H9 (cell line): Measurements from ENCODE around the gene SLC14A1. TPM values are rescaled to one million over a fixed set of nuclear protein-coding genes. Genes with fewer than 3 reads are reported as not detected.

Source experiments
- DNase-seq: peaks from one replicate; pipeline ENCODE4 v3.0.0-alpha.2; 2017
- H2AFZ ChIP-seq: one replicate; pipeline ENCODE4 v1.6.1; 2013; ENCODE audit warnings: mild to moderate bottlenecking, low read length, control low read depth, moderate library complexity
- H2AK5ac ChIP-seq: 2 replicates; pipeline ENCODE4 v1.6.1; 2013; ENCODE audit warnings: low read length, control low read depth, mixed read lengths; ENCODE audit not compliant: insufficient read length
- H2BK120ac ChIP-seq: one replicate; pipeline ENCODE4 v1.6.1; 2013; ENCODE audit warnings: low read depth, mild to moderate bottlenecking, low read length, control low read depth, inconsistent platforms; ENCODE audit not compliant: poor library complexity, severe bottlenecking
- H2BK12ac ChIP-seq: 2 replicates; pipeline ENCODE4 v1.6.1; 2013; ENCODE audit warnings: low read length, control low read depth, mixed read lengths, low read depth; ENCODE audit not compliant: insufficient read length
- H2BK15ac ChIP-seq: 2 replicates; pipeline ENCODE4 v1.6.1; 2013; ENCODE audit warnings: low read depth, low read length, control low read depth
- H2BK20ac ChIP-seq: one replicate; pipeline ENCODE4 v1.6.1; 2013; ENCODE audit warnings: low read depth, mild to moderate bottlenecking, low read length, control low read depth, inconsistent platforms; ENCODE audit not compliant: poor library complexity, severe bottlenecking
- H2BK5ac ChIP-seq: 2 replicates; pipeline ENCODE4 v1.6.1; 2013; ENCODE audit warnings: low read length, control low read depth, mixed read lengths; ENCODE audit not compliant: insufficient read length
- H3K14ac ChIP-seq: 2 replicates; pipeline ENCODE4 v1.6.1; 2013; ENCODE audit warnings: low read length, control low read depth; ENCODE audit not compliant: insufficient read depth
- H3K18ac ChIP-seq: 2 replicates; pipeline ENCODE4 v1.6.1; 2013; ENCODE audit warnings: low read depth, mild to moderate bottlenecking, mixed read lengths, low read length, control low read depth; ENCODE audit not compliant: insufficient read length
- H3K23ac ChIP-seq: 2 replicates; pipeline ENCODE4 v1.6.1; 2013; ENCODE audit warnings: low read length, control low read depth, mixed read lengths, low read depth; ENCODE audit not compliant: insufficient read length
- H3K23me2 ChIP-seq: 2 replicates; pipeline ENCODE4 v1.6.1; 2013; ENCODE audit warnings: low read depth, mild to moderate bottlenecking, mixed read lengths, low read length, control low read depth; ENCODE audit not compliant: insufficient read length, poor library complexity, severe bottlenecking
- H3K27ac ChIP-seq: 2 replicates; pipeline ENCODE4 v1.5.1; 2013; ENCODE audit warnings: low read length, control low read depth, mixed read lengths, low read depth; ENCODE audit not compliant: insufficient read length
- H3K27me3 ChIP-seq: 2 replicates; pipeline ENCODE4 v1.6.1; 2013; ENCODE audit warnings: low read length, control low read depth, inconsistent platforms; ENCODE audit not compliant: insufficient read depth
- H3K4ac ChIP-seq: 2 replicates; pipeline ENCODE4 v1.6.1; 2013; ENCODE audit warnings: low read depth, mild to moderate bottlenecking, control low read depth, inconsistent platforms, low read length, moderate library complexity
- H3K4me1 ChIP-seq: 2 replicates; pipeline ENCODE4 v1.6.1; 2013; ENCODE audit warnings: low read length, control low read depth, inconsistent platforms; ENCODE audit not compliant: insufficient read depth
- H3K4me2 ChIP-seq: 2 replicates; pipeline ENCODE4 v1.6.1; 2013; ENCODE audit warnings: low read length, control low read depth, mixed read lengths; ENCODE audit not compliant: insufficient read length, insufficient read depth
- H3K56ac ChIP-seq: 2 replicates; pipeline ENCODE4 v1.6.1; 2013; ENCODE audit warnings: low read depth, mild to moderate bottlenecking, mixed read lengths, low read length, control low read depth; ENCODE audit not compliant: insufficient read length
- H3K79me1 ChIP-seq: 2 replicates; pipeline ENCODE4 v1.6.1; 2013; ENCODE audit warnings: low read depth, mild to moderate bottlenecking, moderate library complexity, low read length, control low read depth, inconsistent platforms; ENCODE audit not compliant: insufficient read depth, poor library complexity, severe bottlenecking
- H3K79me2 ChIP-seq: 2 replicates; pipeline ENCODE4 v1.6.1; 2013; ENCODE audit warnings: low read length, control low read depth, inconsistent platforms; ENCODE audit not compliant: insufficient read depth
- H3K9ac ChIP-seq: 2 replicates; pipeline ENCODE4 v1.6.1; 2013; ENCODE audit warnings: low read length, control low read depth, mixed read lengths; ENCODE audit not compliant: insufficient read length; ENCODE audit errors: extremely low read depth
- H3K9me3 ChIP-seq: one replicate; pipeline ENCODE4 v1.6.1; 2013; ENCODE audit warnings: low read depth, low read length, inconsistent platforms; ENCODE audit not compliant: control insufficient read depth
- H3T11ph ChIP-seq: one replicate; pipeline ENCODE4 v1.6.1; 2013; ENCODE audit warnings: mild to moderate bottlenecking, low read length, control low read depth, inconsistent platforms
- H4K20me1 ChIP-seq: one replicate; pipeline ENCODE4 v1.6.1; 2013; ENCODE audit not compliant: control insufficient read depth, insufficient read length, insufficient read depth
- H4K5ac ChIP-seq: 2 replicates; pipeline ENCODE4 v1.6.1; 2013; ENCODE audit warnings: low read depth, mild to moderate bottlenecking, mixed read lengths, low read length, control low read depth; ENCODE audit not compliant: insufficient read length
- H4K8ac ChIP-seq: replicated peaks from 2 replicates; pipeline ENCODE4 v1.6.1; 2013; ENCODE audit warnings: low read length, control low read depth, mixed read lengths, low read depth; ENCODE audit not compliant: insufficient read length
- H4K91ac ChIP-seq: 2 replicates; pipeline ENCODE4 v1.6.1; 2013; ENCODE audit warnings: low read depth, mild to moderate bottlenecking, moderate library complexity, mixed read lengths, low read length, control low read depth; ENCODE audit not compliant: insufficient read length
- H3K27ac Mint-ChIP-seq, 3 experiments: 2 replicates in 2 of 3; 3 replicates in 1 of 3; pipeline ENCODE4 v1.8.0; 2020 to 2021; ENCODE audit warnings: mixed read lengths in 3 of 3, mild to moderate bottlenecking in 1 of 3, moderate library complexity in 1 of 3
- H3K27me3 Mint-ChIP-seq: 2 replicates; pipeline ENCODE4 v1.8.0; 2021; ENCODE audit warnings: low read depth, mild to moderate bottlenecking, moderate library complexity, mixed read lengths
- H3K36me3 Mint-ChIP-seq, 3 experiments: 2 replicates in 2 of 3; 3 replicates in 1 of 3; pipeline ENCODE4 v1.8.0; 2020 to 2021; ENCODE audit warnings: low read depth in 3 of 3, mixed read lengths in 3 of 3; ENCODE audit not compliant: insufficient read depth in 1 of 3
- H3K4me1 Mint-ChIP-seq, 2 experiments: 2 replicates each; pipeline ENCODE4 v1.8.0; 2020; ENCODE audit warnings: mixed read lengths in 2 of 2
- H3K4me3 Mint-ChIP-seq, 2 experiments: 2 replicates in 1 of 2; 3 replicates in 1 of 2; pipeline ENCODE4 v1.8.0; 2020 to 2021; ENCODE audit warnings: mild to moderate bottlenecking in 2 of 2, mixed read lengths in 2 of 2, moderate library complexity in 1 of 2
- H3K9me3 Mint-ChIP-seq, 2 experiments: 2 replicates in 1 of 2; 3 replicates in 1 of 2; pipeline ENCODE4 v1.8.0; 2020; ENCODE audit warnings: mild to moderate bottlenecking in 2 of 2, mixed read lengths in 2 of 2, moderate library complexity in 1 of 2
- CTCF ChIP-seq: fragments of 200-600 bp; sonication (generic); conservative IDR thresholded peaks from 3 replicates; pipeline ENCODE4 v1.8.0; 2021; ENCODE audit warnings: antibody characterized with exemption, mild to moderate bottlenecking
- WGBS: extraction: QIAGEN DNeasy Blood & Tissue Kit; methylation state at CpG from one replicate; pipeline ENCODE4 v1.1.7; 2013; ENCODE audit warnings: missing lambda C conversion rate, low lambda C conversion rate, mixed read lengths; ENCODE audit not compliant: insufficient read length; ENCODE audit errors: extremely low coverage; 5-methylcytosine and 5-hydroxymethylcytosine counted together
- total RNA-seq: library from RNA; stranded (reverse); gene quantifications from 2 replicates; pipeline ENCODE4 v1.2.1, GENCODE V29; 2021

Gene SLC14A1
- total RNA-seq, 1 experiment from 2014 or later, result not detected

GRCh38 chr18:45682181-45682580, 41.8 kb upstream of the SLC14A1 start:
- no CpG with 5 or more reads among the region's 8 CpGs for WGBS
- Histone ChIP-seq H3K27ac (no peak overlapping the region), H2BK20ac (no peak overlapping the region), H2BK12ac (no peak overlapping the region), H3K79me2 (no peaks in the 10 kb centered on the region), H2BK5ac (no peak overlapping the region), H3K23ac (no peak overlapping the region), H3K4me1 (peaks cover 8% of the 10 kb centered on the region), H3K14ac (no peak overlapping the region), H4K5ac (no peak overlapping the region), H3K18ac (no peak overlapping the region), H2AFZ (no peak overlapping the region), H4K91ac (no peak overlapping the region), H2BK120ac (no peak overlapping the region), H3K79me1 (no peaks in the 10 kb centered on the region), H4K8ac (no peak overlapping the region), H3K27me3 (no peaks in the 10 kb centered on the region), H3K56ac (no peak overlapping the region), H3K23me2 (no peaks in the 10 kb centered on the region), H4K20me1 (no peaks in the 10 kb centered on the region), H2AK5ac (no peak overlapping the region), H3T11ph (no peak overlapping the region), H3K9me3 (no peaks in the 10 kb centered on the region), H3K4me2 (no peak overlapping the region), H3K9ac (no peak overlapping the region), H3K4ac (no peak overlapping the region), H2BK15ac (no peak overlapping the region)
- no peaks in the 10 kb centered on the region for H3K9me3 Mint-ChIP-seq
- peak overlapping the region in 1 of 3 experiments; percentile 29; a peak in 1 of 7 replicates for H3K27ac Mint-ChIP-seq
- no peak overlapping the region for H3K4me3 Mint-ChIP-seq
- no peaks in the 10 kb centered on the region for H3K36me3 Mint-ChIP-seq
- no peaks in the 10 kb centered on the region for H3K27me3 Mint-ChIP-seq
- DNase-seq, result no peak
- TF ChIP-seq CTCF, result no peak
- H3K4me1 Mint-ChIP-seq, result peaks cover 19 to 21% of the 10 kb centered on the region in 2 experiments
